Activated naive CD4-positive, alpha-beta T cell treated with anti-CD3 and anti-CD28 coated beads for 36 hours (primary cell): ENCODE data around the gene CPNE6. TPM values are rescaled to one million over a fixed set of nuclear protein-coding genes. Genes with fewer than 3 reads are reported as not detected.
"Not testable (repeated sequence)": the region's sequence is repeated elsewhere in the genome, so short reads cannot be mapped to it uniquely, and the experiment has no call there.

Experiments used
- CTCF ChIA-PET: fragments of 350-600 bp; sonication (Branson Sonifier 250); formaldehyde crosslinking; loops from one replicate; lab custom pipeline; 2021; ENCODE audit warnings: antibody characterized with exemption; lab: Charles Lee
- DNase-seq: peaks from one replicate; pipeline ENCODE4 v3.0.0-alpha.2; 2020
- H3K27ac Mint-ChIP-seq: one replicate; pipeline ENCODE4 v1.8.0; 2021; ENCODE audit warnings: mild to moderate bottlenecking, mixed read lengths
- H3K27me3 Mint-ChIP-seq: one replicate; pipeline ENCODE4 v1.8.0; 2021; ENCODE audit warnings: low read depth, mixed read lengths
- H3K36me3 Mint-ChIP-seq: one replicate; pipeline ENCODE4 v1.8.0; 2021; ENCODE audit warnings: low read depth, mixed read lengths
- H3K4me1 Mint-ChIP-seq: one replicate; pipeline ENCODE4 v1.8.0; 2021; ENCODE audit warnings: low read depth, mixed read lengths
- H3K4me3 Mint-ChIP-seq: one replicate; pipeline ENCODE4 v1.8.0; 2021; ENCODE audit warnings: mild to moderate bottlenecking, moderate library complexity, mixed read lengths
- H3K9me3 Mint-ChIP-seq: one replicate; pipeline ENCODE4 v1.8.0; 2021; ENCODE audit warnings: mixed read lengths
- intact Hi-C: fragments of 100-400 bp; cut with micrococcal nuclease; formaldehyde crosslinking; loops from one replicate; pipeline ENCODE4 v1.15.1; 2023
- total RNA-seq, 2 experiments: library from RNA; stranded (reverse); gene quantifications; one replicate each; pipeline ENCODE4 v1.2.3, GENCODE V29; 2021

The CPNE6 gene
- total RNA-seq, 2 experiments from 2014 or later: not detected

DNA sequence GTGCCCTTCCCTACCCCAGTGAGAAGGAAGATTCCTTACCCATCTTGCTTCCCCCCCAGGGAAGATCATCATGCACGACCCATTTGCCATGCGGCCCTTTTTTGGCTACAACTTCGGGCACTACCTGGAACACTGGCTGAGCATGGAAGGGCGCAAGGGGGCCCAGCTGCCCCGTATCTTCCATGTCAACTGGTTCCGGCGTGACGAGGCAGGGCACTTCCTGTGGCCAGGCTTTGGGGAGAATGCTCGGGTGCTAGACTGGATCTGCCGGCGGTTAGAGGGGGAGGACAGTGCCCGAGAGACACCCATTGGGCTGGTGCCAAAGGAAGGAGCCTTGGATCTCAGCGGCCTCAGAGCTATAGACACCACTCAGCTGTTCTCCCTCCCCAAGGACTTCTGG lies 32.1 kb downstream of the CPNE6 start:
- Mint-ChIP-seq H3K4me1 (peaks cover 2% of the 10 kb centered on the region), H3K27me3 (no peaks in the 10 kb centered on the region), H3K27ac (no peak overlapping the region), H3K4me3 (no peak overlapping the region), H3K36me3 (peaks cover 53% of the 10 kb centered on the region), H3K9me3 (no peaks in the 10 kb centered on the region)
- no peak for DNase-seq
- CTCF ChIA-PET: interaction anchor here (0.9 to 11.7 kb wide), 4 partner anchors 10 to 46 kb away, joined by 3 to 226 read pairs (median 8); partner anchors contain the start of gene PCK2
- intact Hi-C loops: no loop called here

DNA sequence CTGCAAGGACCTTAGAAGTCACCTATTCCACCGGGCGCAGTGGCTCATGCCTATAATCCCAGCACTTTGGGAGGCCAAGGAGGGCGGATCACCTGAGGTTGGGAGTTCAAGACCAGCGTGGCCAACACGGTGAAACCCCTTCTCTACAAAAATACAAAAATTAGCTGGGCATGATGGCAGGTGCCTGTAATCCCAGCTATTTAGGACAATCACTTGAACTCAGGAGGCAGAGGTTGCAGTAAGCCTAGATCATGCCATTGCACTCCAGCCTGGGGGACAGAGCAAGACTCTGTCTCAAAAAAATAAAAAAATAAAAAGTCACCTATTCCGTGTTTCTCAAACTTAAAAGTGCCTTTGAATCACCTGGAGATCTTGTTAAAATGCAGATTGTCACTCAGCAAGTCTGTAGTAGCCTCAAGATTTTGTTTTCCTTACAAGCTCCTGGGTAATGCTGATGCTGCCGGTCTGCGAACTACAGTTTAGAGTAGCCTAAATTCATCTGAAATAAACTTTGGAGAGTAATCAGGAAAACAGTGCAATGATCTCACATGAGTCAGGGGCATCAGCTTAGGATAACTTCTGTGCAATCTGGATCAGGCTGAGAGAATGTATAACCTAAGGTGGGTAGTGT lies 34.4 kb downstream of the CPNE6 start:
- CTCF ChIA-PET: interaction anchor here (1.6 to 11.7 kb wide), 4 partner anchors 8 to 48 kb away, joined by 3 to 226 read pairs (median 10); partner anchors contain the start of genes DCAF11, NRL and PCK2
- DNase-seq, H3K4me3 Mint-ChIP-seq, H3K9me3 Mint-ChIP-seq, H3K27ac Mint-ChIP-seq, H3K27me3 Mint-ChIP-seq, intact Hi-C loops: not testable (repeated sequence)
- H3K4me1 Mint-ChIP-seq: peaks cover 10% of the 10 kb centered on the region
- H3K36me3 Mint-ChIP-seq: peaks cover 38% of the 10 kb centered on the region

DNA sequence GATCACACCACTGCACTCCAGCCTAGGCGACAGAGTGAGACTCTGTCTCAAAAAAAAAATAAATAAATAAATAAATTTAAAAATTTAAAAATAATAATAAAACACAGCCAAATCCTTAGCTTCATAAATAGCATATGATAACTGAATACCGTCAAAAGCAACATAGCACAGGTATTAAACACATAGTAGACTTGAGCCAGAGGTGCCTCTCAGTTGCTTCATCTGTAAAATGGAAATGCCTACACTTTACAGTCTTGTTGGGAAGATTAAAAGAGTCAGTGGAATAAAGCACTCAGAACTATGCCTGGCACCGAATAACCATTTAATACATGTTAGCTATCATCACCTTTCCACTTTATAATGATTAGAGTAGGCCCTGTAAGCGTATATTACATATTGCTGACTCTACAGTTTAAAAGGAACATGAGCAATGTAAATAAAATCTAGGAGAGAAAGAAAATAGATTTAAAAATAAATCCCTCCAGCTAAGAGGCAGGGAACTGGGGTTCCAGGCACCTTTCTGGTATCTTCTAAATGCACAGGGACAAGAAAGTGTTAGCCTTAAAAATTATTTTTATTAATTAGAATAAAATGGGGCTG lies 35.4 kb downstream of the CPNE6 start:
- DNase-seq: no peak
- no peaks in the 10 kb centered on the region for H3K27me3 Mint-ChIP-seq
- peaks cover 30% of the 10 kb centered on the region for H3K36me3 Mint-ChIP-seq
- H3K4me1 Mint-ChIP-seq: peaks cover 10% of the 10 kb centered on the region
- no peak overlapping the region for H3K4me3 Mint-ChIP-seq
- H3K9me3 Mint-ChIP-seq: no peaks in the 10 kb centered on the region
- H3K27ac Mint-ChIP-seq: no peak overlapping the region
- intact Hi-C loops: no loop called here
- CTCF ChIA-PET: interaction anchor here (0.6 to 11.7 kb wide), 9 partner anchors 7 to 140 kb away, joined by 3 to 237 read pairs (median 31); partner anchors contain the start of genes DCAF11, IRF9, NRL and PCK2

DNA sequence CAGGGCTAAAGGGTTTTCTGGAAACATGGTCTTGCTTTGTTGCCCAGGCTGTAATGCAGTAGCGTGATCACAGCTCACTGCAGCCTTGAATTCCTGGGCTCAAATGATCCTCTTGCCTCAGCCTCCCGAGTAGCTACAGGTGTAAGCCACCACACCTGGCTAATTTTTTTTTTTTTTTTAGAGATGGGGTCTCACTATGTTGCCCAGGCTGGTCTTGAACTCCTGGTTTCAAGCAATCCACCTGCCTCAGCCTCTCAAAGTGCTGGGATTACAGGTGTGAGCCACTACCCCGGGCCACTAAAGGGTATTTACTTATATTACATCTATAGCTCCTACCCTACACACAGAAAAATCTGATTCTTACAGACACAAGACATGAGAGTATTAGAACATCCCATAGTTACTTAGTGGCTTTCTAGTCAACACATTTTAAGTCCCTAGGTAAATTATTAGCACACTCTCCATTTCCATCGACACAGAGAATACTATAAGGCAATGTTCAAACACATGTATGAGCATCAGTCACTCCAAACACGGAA lies 37.0 kb downstream of the CPNE6 start:
- Mint-ChIP-seq H3K27ac (peak overlapping the region; percentile 97), H3K4me1 (peaks cover 10% of the 10 kb centered on the region), H3K27me3 (no peaks in the 10 kb centered on the region), H3K36me3 (peaks cover 16% of the 10 kb centered on the region), H3K4me3 (peak overlapping the region; percentile 50), H3K9me3 (no peaks in the 10 kb centered on the region)
- no peak for DNase-seq
- intact Hi-C loops: loop anchor here (1.0 kb wide), 3 partner anchors 50 to 94 kb away; no protein-coding TSS in a partner anchor
- CTCF ChIA-PET: interaction anchor here (0.6 to 11.7 kb wide), 33 partner anchors 10 to 519 kb away, joined by 3 to 237 read pairs (median 4); partner anchors contain the start of genes CARMIL3, CIDEB, EMC9 and IRF9

DNA sequence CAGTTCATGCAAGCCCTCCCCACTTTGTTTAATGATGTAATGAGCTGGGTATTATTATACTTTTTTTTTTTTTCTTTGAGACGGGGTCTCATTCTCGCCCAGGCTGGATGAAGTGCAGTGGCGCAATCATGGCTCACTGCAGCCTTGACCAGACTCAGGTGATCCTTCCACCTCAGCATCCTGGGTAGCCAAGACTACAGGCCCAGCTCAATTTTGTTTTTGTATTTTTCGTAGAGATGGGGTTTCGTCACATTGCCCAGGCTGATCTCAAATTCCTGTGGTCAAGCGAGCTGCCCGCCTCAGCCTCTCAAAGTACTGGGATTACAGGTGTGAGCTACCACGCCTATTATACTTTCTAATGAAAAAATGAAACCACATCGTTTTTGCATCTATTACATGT lies 38.7 kb downstream of the CPNE6 start:
- no peak for DNase-seq
- no peaks in the 10 kb centered on the region for H3K9me3 Mint-ChIP-seq
- CTCF ChIA-PET: interaction anchor here (0.7 to 11.7 kb wide), 17 partner anchors 9 to 321 kb away, joined by 3 to 237 read pairs (median 4); partner anchors contain the start of genes CIDEB, EMC9, IRF9 and PCK2
- intact Hi-C loops: loop anchor here (10.0 kb wide), 2 partner anchors 805 to 1105 kb away; partner anchors contain the start of genes BCL2L2 and PPP1R3E
- H3K4me1 Mint-ChIP-seq: peaks cover 10% of the 10 kb centered on the region
- H3K27ac Mint-ChIP-seq: no peak overlapping the region
- H3K36me3 Mint-ChIP-seq: peaks cover under 1% of the 10 kb centered on the region
- no peaks in the 10 kb centered on the region for H3K27me3 Mint-ChIP-seq
- H3K4me3 Mint-ChIP-seq: no peak overlapping the region

DNA sequence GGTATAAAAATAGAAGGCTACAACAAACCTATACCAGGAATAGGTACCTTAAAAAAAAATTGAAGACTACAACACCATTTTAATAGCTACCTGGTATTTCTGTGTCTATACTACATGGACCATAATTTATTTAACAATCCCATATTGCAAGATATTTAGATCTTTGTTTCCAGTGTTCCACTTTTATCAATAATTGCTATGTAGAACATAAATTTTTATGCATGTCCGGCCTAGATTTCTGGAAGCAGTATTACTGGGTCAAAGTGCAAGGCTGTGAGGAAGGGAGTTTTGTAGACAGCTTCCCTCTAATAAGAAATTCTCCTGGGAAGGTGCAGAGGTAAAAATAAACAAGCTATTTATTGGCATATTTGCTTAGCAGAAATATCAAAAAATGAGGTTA lies 39.2 kb downstream of the CPNE6 start:
- CTCF ChIA-PET: interaction anchor here (0.8 to 11.7 kb wide), 13 partner anchors 9 to 197 kb away, joined by 3 to 237 read pairs (median 4); partner anchors contain the start of genes CIDEB, DHRS4L2, EMC9 and IRF9
- H3K9me3 Mint-ChIP-seq: no peaks in the 10 kb centered on the region
- peaks cover 13% of the 10 kb centered on the region for H3K4me1 Mint-ChIP-seq
- intact Hi-C loops: loop anchor here (10.0 kb wide), 2 partner anchors 806 to 1106 kb away; partner anchors contain the start of genes BCL2L2 and PPP1R3E
- DNase-seq: no peak
- H3K27ac Mint-ChIP-seq: no peak overlapping the region
- H3K4me3 Mint-ChIP-seq: no peak overlapping the region
- H3K27me3 Mint-ChIP-seq: no peaks in the 10 kb centered on the region
- peaks cover 3% of the 10 kb centered on the region for H3K36me3 Mint-ChIP-seq

DNA sequence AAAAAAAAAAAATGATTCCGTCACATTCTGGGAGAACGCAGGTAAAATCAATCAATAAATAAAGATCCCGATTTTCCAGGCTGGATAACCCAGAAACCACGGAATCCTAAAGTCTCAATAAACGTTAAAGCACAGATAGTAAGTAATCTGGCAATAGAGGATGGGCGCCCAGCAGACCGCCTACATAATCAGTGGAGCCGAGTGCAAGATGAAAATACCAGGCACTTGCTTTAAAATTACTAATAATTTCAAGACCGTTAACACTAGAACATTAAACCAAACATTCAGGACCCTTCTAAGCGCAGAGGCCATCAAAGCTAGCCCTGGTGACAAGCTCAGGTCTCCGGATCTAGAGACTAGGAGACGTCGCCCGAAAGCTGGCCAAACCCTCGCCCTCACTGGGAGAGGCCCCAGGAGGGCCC lies 42.0 kb downstream of the CPNE6 start:
- intact Hi-C loops: loop anchor here (10.0 kb wide), 2 partner anchors 809 to 1109 kb away; partner anchors contain the start of genes BCL2L2 and PPP1R3E
- H3K27ac Mint-ChIP-seq: peak overlapping the region; percentile 100
- H3K4me1 Mint-ChIP-seq: peaks cover 25% of the 10 kb centered on the region
- H3K36me3 Mint-ChIP-seq: peaks cover 21% of the 10 kb centered on the region
- H3K27me3 Mint-ChIP-seq: no peaks in the 10 kb centered on the region
- CTCF ChIA-PET: interaction anchor here (0.7 to 4.1 kb wide), 8 partner anchors 8 to 1037 kb away, joined by 3 to 20 read pairs (median 6); partner anchors contain the start of genes PCK2, PSME1 and TINF2
- DNase-seq: no peak
- peak overlapping the region; percentile 99 for H3K4me3 Mint-ChIP-seq
- H3K9me3 Mint-ChIP-seq: no peaks in the 10 kb centered on the region

DNA sequence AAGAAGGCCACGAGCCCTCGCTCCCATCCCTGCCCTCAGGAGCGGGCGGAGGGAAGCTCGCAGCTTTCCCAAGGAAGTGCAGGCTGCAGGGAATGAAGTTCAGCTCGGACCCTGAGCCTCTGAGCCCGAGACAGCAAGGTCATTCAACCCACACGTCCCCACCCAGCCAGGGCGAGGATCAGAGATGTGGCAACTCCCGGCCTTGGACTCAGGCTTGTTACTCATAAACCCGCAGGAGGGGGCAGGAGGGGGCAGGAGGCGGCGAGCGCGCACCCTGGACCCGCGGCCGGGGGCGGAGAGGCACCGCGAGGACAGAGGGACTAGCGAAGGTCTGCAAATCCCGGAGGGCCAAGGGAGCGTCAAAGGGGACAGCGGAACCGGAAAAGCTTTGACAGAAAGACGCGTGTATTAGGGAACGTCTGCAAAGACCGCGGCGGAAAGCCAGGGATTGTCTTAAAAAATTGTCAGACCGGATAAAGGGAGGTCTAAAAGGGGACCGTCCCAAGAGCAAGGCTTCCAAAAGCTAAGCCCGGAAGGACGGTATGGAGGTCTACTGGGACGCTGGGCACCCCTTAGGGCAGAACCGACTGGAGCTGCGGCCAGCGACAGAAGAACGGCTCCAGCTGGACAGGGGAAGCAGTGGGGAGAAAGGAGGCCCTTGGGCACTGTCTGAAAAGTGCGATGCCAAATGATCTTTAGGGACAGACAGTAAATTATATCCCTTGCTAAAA lies 42.6 kb downstream of the CPNE6 start:
- no peaks in the 10 kb centered on the region for H3K9me3 Mint-ChIP-seq
- peaks cover 22% of the 10 kb centered on the region for H3K4me1 Mint-ChIP-seq
- intact Hi-C loops: loop anchor here (1.0 to 10.0 kb wide), 18 partner anchors 20 to 1109 kb away; partner anchors contain the start of genes BCL2L2, CHMP4A, DHRS1 and DHRS4L2
- H3K27me3 Mint-ChIP-seq: no peaks in the 10 kb centered on the region
- H3K4me3 Mint-ChIP-seq: peak overlapping the region; percentile 99
- peaks cover 27% of the 10 kb centered on the region for H3K36me3 Mint-ChIP-seq
- DNase-seq: peak; percentile 91
- CTCF ChIA-PET: interaction anchor here (0.7 to 4.1 kb wide), 11 partner anchors 8 to 1037 kb away, joined by 3 to 20 read pairs (median 6); partner anchors contain the start of genes IRF9, PCK2, PSME1 and PSME2
- H3K27ac Mint-ChIP-seq: peak overlapping the region; percentile 100

DNA sequence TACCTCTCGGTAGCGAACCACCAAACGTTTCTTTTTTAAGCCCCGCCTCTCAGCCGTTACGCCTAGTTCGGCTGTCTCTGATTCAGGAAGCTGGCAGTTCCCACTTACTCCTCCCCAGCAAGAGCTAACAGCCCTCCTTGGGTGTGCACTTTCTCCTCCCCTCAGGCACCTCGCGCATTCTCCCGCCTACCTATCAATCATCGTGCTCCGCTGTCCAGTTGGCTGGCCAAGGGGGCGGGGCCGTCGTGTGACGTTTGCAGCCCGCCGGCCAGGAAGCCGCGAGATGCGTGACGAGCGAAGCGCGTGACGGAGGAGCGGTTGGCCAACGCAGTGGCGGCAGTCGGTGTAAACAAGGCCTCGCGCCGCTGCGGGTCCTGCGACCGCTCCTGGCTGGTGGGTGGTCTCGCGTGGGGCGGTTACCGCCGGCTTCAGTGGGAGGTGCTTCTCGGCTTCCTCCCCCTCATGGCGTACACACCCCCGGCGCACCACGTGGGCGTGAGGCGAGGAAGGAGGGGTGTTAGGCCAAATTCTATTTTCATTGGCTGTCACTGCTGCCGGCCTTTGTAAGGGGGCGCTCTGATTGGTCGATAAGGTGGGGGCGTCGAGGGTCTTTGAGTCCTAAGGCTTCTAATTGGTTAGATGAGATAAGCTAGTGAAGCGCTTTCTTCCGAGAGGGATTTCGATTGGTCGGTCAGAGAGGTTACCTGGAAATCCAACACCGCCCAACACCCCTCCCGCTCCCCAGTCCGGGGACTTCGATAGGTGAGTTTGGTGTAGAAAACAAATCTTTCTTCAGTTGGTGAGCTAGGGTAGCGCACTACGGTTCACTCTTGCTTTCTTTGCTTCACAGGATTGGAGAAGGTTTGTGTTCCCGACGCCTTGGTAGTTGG lies 43.4 kb downstream of the CPNE6 start, which contains the start of the genes DCAF11 and NRL:
DCAF11 (plus strand) TSS at position 246 of the 890 bp plus-strand sequence. CDS start 818 bp downstream, outside the sequence.
NRL (minus strand) TSS at position 418 of the 890 bp plus-strand sequence. CDS start 32,101 bp downstream, outside the sequence.
- intact Hi-C loops: loop anchor here (1.0 to 10.0 kb wide), 20 partner anchors 20 to 1110 kb away; partner anchors contain the start of genes AP1G2, BCL2L2, CHMP4A and DHRS1
- peaks cover 18% of the 10 kb centered on the region for H3K4me1 Mint-ChIP-seq
- H3K27me3 Mint-ChIP-seq: no peaks in the 10 kb centered on the region
- peak; percentile 99 for DNase-seq
- CTCF ChIA-PET: interaction anchor here (0.7 to 4.1 kb wide), 10 partner anchors 9 to 128 kb away, joined by 3 to 20 read pairs (median 8); partner anchors contain the start of genes IRF9, PSME1, PSME2 and RNF31
- H3K4me3 Mint-ChIP-seq: peak within 1 kb of the TSS; percentile 99
- no peaks in the 10 kb centered on the region for H3K9me3 Mint-ChIP-seq
- peak within 1 kb of the TSS; percentile 100 for H3K27ac Mint-ChIP-seq
- peaks cover 33% of the 10 kb centered on the region for H3K36me3 Mint-ChIP-seq

DNA sequence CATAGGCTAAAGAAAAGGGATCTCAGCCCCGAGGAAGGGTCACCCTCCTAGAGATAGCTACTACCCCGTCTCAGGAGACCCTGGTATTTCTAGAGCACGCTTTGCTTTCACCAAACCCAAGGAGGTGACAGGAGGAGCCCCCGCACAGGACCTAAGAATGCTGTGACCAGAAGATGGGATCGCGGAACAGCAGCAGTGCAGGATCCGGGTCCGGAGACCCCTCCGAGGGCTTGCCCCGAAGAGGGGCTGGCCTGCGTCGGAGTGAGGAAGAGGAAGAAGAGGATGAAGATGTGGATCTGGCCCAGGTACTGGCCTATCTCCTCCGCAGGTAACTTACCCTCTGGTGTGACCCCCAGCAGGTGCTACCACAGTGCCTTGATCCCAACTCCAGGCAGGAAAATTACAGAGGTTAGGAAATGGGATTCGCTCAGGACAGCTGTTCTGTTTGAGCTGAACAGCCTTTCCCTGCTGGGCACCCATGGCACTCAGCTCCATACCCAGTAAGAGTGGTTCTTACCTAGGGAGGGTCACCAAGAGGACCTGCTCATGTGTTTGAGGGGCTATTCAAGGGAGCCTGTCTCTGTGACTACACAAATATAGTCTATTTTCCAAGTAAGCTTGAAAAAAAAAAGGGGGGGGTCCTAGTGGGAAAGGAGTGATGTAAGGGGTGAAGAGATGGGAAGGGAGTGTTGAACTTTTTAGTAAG lies 44.2 kb downstream of the CPNE6 start:
- peaks cover 33% of the 10 kb centered on the region for H3K36me3 Mint-ChIP-seq
- H3K4me3 Mint-ChIP-seq: peak overlapping the region; percentile 99
- peak overlapping the region; percentile 100 for H3K27ac Mint-ChIP-seq
- CTCF ChIA-PET: interaction anchor here (0.7 to 4.1 kb wide), 8 partner anchors 18 to 58 kb away, joined by 3 to 20 read pairs (median 12); partner anchors contain the start of genes IRF9, PSME1, PSME2 and RNF31
- DNase-seq: no peak
- peaks cover 18% of the 10 kb centered on the region for H3K4me1 Mint-ChIP-seq
- intact Hi-C loops: loop anchor here (1.0 to 10.0 kb wide), 4 partner anchors 80 to 1111 kb away; partner anchors contain the start of genes AP1G2, BCL2L2, PPP1R3E and TM9SF1
- no peaks in the 10 kb centered on the region for H3K27me3 Mint-ChIP-seq
- H3K9me3 Mint-ChIP-seq: no peaks in the 10 kb centered on the region
